Esophagus muscularis mucosa (tissue), 4 donors: ENCODE data around the gene CEP68. TPM values are rescaled to one million over a fixed set of nuclear protein-coding genes. Genes with fewer than 3 reads are reported as not detected.

Source experiments
- DNase-seq: peaks from one replicate; pipeline ENCODE4 v3.0.0-alpha.2; 2017; ENCODE audit errors: extremely low spot score
- H3K27ac ChIP-seq, 4 donors: fragments of 200-600 bp; sonication (generic); replicated peaks in 1 of 4; 1 replicate in 3 of 4; 2 replicates in 1 of 4; pipeline ENCODE4 v1.5.1; 2016 to 2019; ENCODE audit warnings: mild to moderate bottlenecking in 1 of 4
- H3K27me3 ChIP-seq, 4 donors: fragments of 200-600 bp; sonication (generic); one replicate each; pipeline versions ENCODE4 v1.5.1 to v1.6.0; 2016 to 2019
- H3K36me3 ChIP-seq, 4 donors: fragments of 200-600 bp; sonication (generic); one replicate each; pipeline ENCODE4 v1.5.1; 2016 to 2019
- H3K4me1 ChIP-seq, 4 donors: fragments of 200-600 bp; sonication (generic); one replicate each; pipeline ENCODE4 v1.5.1; 2016 to 2019
- H3K4me3 ChIP-seq, 4 donors: fragments of 200-600 bp; sonication (generic); 1 replicate in 2 of 4; 2 replicates in 2 of 4; pipeline ENCODE4 v1.5.1; 2016 to 2019; ENCODE audit warnings: mild to moderate bottlenecking in 4 of 4, moderate library complexity in 1 of 4
- H3K9me3 ChIP-seq, 4 donors: fragments of 200-600 bp; sonication (generic); 1 replicate in 3 of 4; 2 replicates in 1 of 4; pipeline ENCODE4 v1.5.1; 2016 to 2019
- CTCF ChIP-seq, 3 experiments: fragments of 200-600 bp in 2 of 3; fragments of 450-650 bp in 1 of 3; sonication (generic) in 2 of 3; IDR thresholded peaks; one replicate each; pipeline ENCODE4 v1.5.1; 2017 to 2019; ENCODE audit warnings: antibody characterized with exemption in 3 of 3, mild to moderate bottlenecking in 2 of 3, moderate library complexity in 1 of 3
- EP300 ChIP-seq: sonication (generic); formaldehyde crosslinking; IDR thresholded peaks from one replicate; pipeline ENCODE4 v1.6.1; 2017; ENCODE audit warnings: antibody characterized with exemption
- POLR2A ChIP-seq: fragments of 450-650 bp; IDR thresholded peaks from one replicate; pipeline ENCODE4 v1.6.1; 2017; ENCODE audit warnings: antibody characterized with exemption, moderate library complexity, mild to moderate bottlenecking, low read depth
- POLR2AphosphoS5 ChIP-seq, 2 donors: sonication (generic); formaldehyde crosslinking; IDR thresholded peaks; one replicate each; pipeline ENCODE4 v1.6.1; 2017; ENCODE audit warnings: antibody characterized with exemption in 2 of 2
- WGBS: methylation state at CpG from one replicate; pipeline ENCODE4 v1.1.5; 2018; 5-methylcytosine and 5-hydroxymethylcytosine counted together
- intact Hi-C: fragments of 100-400 bp; cut with DNase I; formaldehyde crosslinking; loops from one replicate; pipeline ENCODE4 v1.15.1; 2023
- total RNA-seq, 4 donors: library from RNA; depleted of rRNA; stranded (reverse); fragments of >200 nt; gene quantifications; one replicate each; pipeline versions ENCODE4 v1.1.0 to v1.2.1, GENCODE V29; 2016

CEP68 gene
- total RNA-seq, 4 donors from 2014 or later: 21.6 to 39.3 (median 28.6) TPM

- intact Hi-C loops: loop anchor here (5.0 kb wide), 1 partner anchor 53 kb away; no protein-coding TSS in a partner anchor
- DNase-seq: no peak
- H3K36me3 ChIP-seq: peaks cover 16 to 77% (median 51%) of the 10 kb centered on the region in 4 donors
- no peaks in the 10 kb centered on the region for H3K9me3 ChIP-seq
- TF ChIP-seq EP300 (no peak), POLR2AphosphoS5 (IDR thresholded peaks at IDR 0.05) (no peak), CTCF (IDR thresholded peaks at IDR 0.05) (no peak)
- H3K4me1 ChIP-seq: peaks cover 55 to 68% (median 65%) of the 10 kb centered on the region in 4 donors
- H3K4me3 ChIP-seq: no peak overlapping the region
- H3K27ac ChIP-seq: no peak overlapping the region
- H3K27me3 ChIP-seq: no peaks in the 10 kb centered on the region
- WGBS: 72% methylated on average over 12 of the region's 12 CpGs
Measured at GRCh38 chr2:65073879-65074565, 17.8 kb downstream of the CEP68 start.

GRCh38 chr2:65075176-65075575, 19.0 kb downstream of the CEP68 start:
- no peak for DNase-seq
- intact Hi-C loops: no loop called here
- peaks cover 22 to 79% (median 57%) of the 10 kb centered on the region in 4 donors for H3K36me3 ChIP-seq

GRCh38 chr2:65075605-65076344, 19.6 kb downstream of the CEP68 start:
- Histone ChIP-seq H3K9me3 (no peaks in the 10 kb centered on the region), H3K27me3 (no peaks in the 10 kb centered on the region), H3K4me1 (peaks cover 38 to 52% (median 49%) of the 10 kb centered on the region in 4 donors), H3K4me3 (no peak overlapping the region), H3K27ac (peak overlapping the region; percentile 38 to 56 (median 50)), H3K36me3 (peaks cover 24 to 79% (median 63%) of the 10 kb centered on the region in 4 donors)
- DNase-seq: no peak
- 48% methylated on average over 5 of the region's 5 CpGs for WGBS
- intact Hi-C loops: no loop called here
- TF ChIP-seq EP300: no peak
- TF ChIP-seq CTCF (IDR thresholded peaks at IDR 0.05): no peak
- no peak for TF ChIP-seq POLR2A
- TF ChIP-seq POLR2AphosphoS5 (IDR thresholded peaks at IDR 0.05): peak; percentile 5 to 46

More at GRCh38 chr2:65075176-65075575, 19.0 kb downstream of the CEP68 start:
- Histone ChIP-seq H3K9me3 (no peaks in the 10 kb centered on the region), H3K27ac (peak overlapping the region; percentile 38 to 56 (median 50)), H3K4me3 (no peak overlapping the region), H3K27me3 (no peaks in the 10 kb centered on the region), H3K4me1 (peaks cover 44 to 57% (median 53%) of the 10 kb centered on the region in 4 donors)
- WGBS: 69% methylated on average over 9 of the region's 9 CpGs
- no peak for TF ChIP-seq POLR2A
- TF ChIP-seq POLR2AphosphoS5 (IDR thresholded peaks at IDR 0.05): no peak
- TF ChIP-seq EP300: no peak
- TF ChIP-seq CTCF (IDR thresholded peaks at IDR 0.05): no peak

GRCh38 chr2:65076345-65076710, 20.1 kb downstream of the CEP68 start:
- Histone ChIP-seq H3K36me3 (peaks cover 24 to 79% (median 62%) of the 10 kb centered on the region in 4 donors), H3K4me3 (no peak overlapping the region), H3K27ac (peak overlapping the region; percentile 38 to 56 (median 50)), H3K9me3 (no peaks in the 10 kb centered on the region), H3K27me3 (no peaks in the 10 kb centered on the region), H3K4me1 (peaks cover 32 to 50% (median 47%) of the 10 kb centered on the region in 4 donors)
- intact Hi-C loops: no loop called here
- WGBS: 55% methylated on average over 5 of the region's 7 CpGs
- TF ChIP-seq EP300: no peak
- DNase-seq: no peak

- Histone ChIP-seq H3K9me3 (no peaks in the 10 kb centered on the region), H3K27me3 (no peaks in the 10 kb centered on the region), H3K4me3 (no peak overlapping the region), H3K4me1 (peaks cover 37 to 51% (median 48%) of the 10 kb centered on the region in 4 donors), H3K36me3 (peaks cover 31 to 79% (median 61%) of the 10 kb centered on the region in 4 donors), H3K27ac (no peak overlapping the region)
- intact Hi-C loops: no loop called here
- WGBS: 97% methylated on average over 7 of the region's 7 CpGs
- no peak for DNase-seq
- TF ChIP-seq POLR2AphosphoS5 (IDR thresholded peaks at IDR 0.05) (no peak), EP300 (no peak), CTCF (IDR thresholded peaks at IDR 0.05) (no peak), POLR2A (no peak)
Measured at GRCh38 chr2:65077898-65078297, 21.7 kb downstream of the CEP68 start.
